NCI-H187 (cell line): Measurements from ENCODE around the gene QRICH1.

Source experiments
- DNase-seq, 2 experiments: peaks; one replicate each; lab custom pipeline; 2025; lab: John Stamatoyannopoulos, UW

Gene QRICH1

GRCh38 chr3:49093853-49094767 lies at the start of gene QRICH1:
TSS of gene QRICH1 (minus strand) at chr3:49094071. CDS start at chr3:49077017, 17,054 bp downstream.
- DNase-seq: peak; percentile 73 to 87

- no peak for DNase-seq
These were observed 46.2 kb upstream of the QRICH1 start for GRCh38 chr3:49140080-49140479.

- DNase-seq: no peak
These were observed 41.6 kb upstream of the QRICH1 start for GRCh38 chr3:49135499-49135898.

- DNase-seq: no peak
These were observed 40.8 kb upstream of the QRICH1 start for GRCh38 chr3:49134471-49135265.

GRCh38 chr3:49133226-49133951 lies 39.5 kb upstream of the QRICH1 start:
- peak; percentile 1 to 29 for DNase-seq

GRCh38 chr3:49132437-49133225 lies 38.8 kb upstream of the QRICH1 start, which contains the start of gene LAMB2:
TSS of gene LAMB2 (minus strand) at chr3:49133050. CDS start at chr3:49132867, 183 bp downstream.
- DNase-seq: no peak

- no peak for DNase-seq
These were observed 38.2 kb upstream of the QRICH1 start for GRCh38 chr3:49132073-49132436.

GRCh38 chr3:49131576-49131975 lies 37.7 kb upstream of the QRICH1 start:
- no peak for DNase-seq

GRCh38 chr3:49131040-49131439 lies 37.2 kb upstream of the QRICH1 start:
- no peak for DNase-seq

- DNase-seq: no peak
These were observed 31.3 kb upstream of the QRICH1 start for GRCh38 chr3:49124991-49125670.

GRCh38 chr3:49124203-49124602 lies 30.3 kb upstream of the QRICH1 start:
- DNase-seq: no peak

GRCh38 chr3:49123687-49124086 lies 29.8 kb upstream of the QRICH1 start:
- no peak for DNase-seq

GRCh38 chr3:49122886-49123545 lies 29.1 kb upstream of the QRICH1 start:
- no peak for DNase-seq

GRCh38 chr3:49122451-49122850 lies 28.6 kb upstream of the QRICH1 start:
- no peak for DNase-seq

- no peak for DNase-seq
These were observed 28.2 kb upstream of the QRICH1 start for GRCh38 chr3:49122022-49122421.

GRCh38 chr3:49121132-49121736 lies 27.4 kb upstream of the QRICH1 start:
- no peak for DNase-seq

- DNase-seq: peak; percentile 11 to 46
These were observed 26.7 kb upstream of the QRICH1 start, which contains the start of gene USP19 for GRCh38 chr3:49120438-49121131. TSS of gene USP19 (minus strand) at chr3:49120823. CDS start at chr3:49119145, 1,678 bp downstream.

- no peak for DNase-seq
These were observed 26.2 kb upstream of the QRICH1 start for GRCh38 chr3:49120096-49120437.

GRCh38 chr3:49119439-49119838 lies 25.6 kb upstream of the QRICH1 start:
- no peak for DNase-seq
